HG03460 (cell line): ENCODE data around the gene IGFN1.
A peak's percentile ranks its signal among the peaks of the same experiment; 100 is the strongest.

ENCODE experiments used
- ATAC-seq: cut with Tn5 transposase; IDR thresholded peaks from one replicate; pipeline ENCODE4 v1.9.1; 2021; ENCODE audit not compliant: unreplicated experiment

Gene IGFN1

GRCh38 chr1:201190624-201191051, at the start of gene IGFN1:
TSS of gene IGFN1 (plus strand) at chr1:201190824. CDS start at chr1:201193294, 2,470 bp downstream.
- no peak for ATAC-seq

DNA sequence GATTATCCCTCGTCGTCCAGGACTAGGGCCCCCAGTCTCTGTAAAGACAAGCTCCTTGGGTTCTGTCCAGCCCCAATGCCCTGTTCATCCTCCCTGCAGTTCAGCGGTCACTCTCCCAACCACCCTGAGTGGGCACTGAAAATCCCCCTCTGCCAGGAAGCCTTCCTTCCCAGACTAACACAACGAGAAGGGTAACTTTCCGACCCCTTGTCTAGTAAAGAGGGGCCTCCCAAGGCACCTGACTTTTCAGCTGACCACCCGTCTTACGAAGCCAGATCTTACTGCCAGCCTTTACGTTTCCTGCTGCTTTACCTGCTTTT, 49.7 kb upstream of the IGFN1 start:
- no peak for ATAC-seq

GRCh38 chr1:201141418-201141817, 49.2 kb upstream of the IGFN1 start:
- ATAC-seq: no peak

GRCh38 chr1:201142011-201142848, 48.4 kb upstream of the IGFN1 start:
- ATAC-seq: no peak

DNA sequence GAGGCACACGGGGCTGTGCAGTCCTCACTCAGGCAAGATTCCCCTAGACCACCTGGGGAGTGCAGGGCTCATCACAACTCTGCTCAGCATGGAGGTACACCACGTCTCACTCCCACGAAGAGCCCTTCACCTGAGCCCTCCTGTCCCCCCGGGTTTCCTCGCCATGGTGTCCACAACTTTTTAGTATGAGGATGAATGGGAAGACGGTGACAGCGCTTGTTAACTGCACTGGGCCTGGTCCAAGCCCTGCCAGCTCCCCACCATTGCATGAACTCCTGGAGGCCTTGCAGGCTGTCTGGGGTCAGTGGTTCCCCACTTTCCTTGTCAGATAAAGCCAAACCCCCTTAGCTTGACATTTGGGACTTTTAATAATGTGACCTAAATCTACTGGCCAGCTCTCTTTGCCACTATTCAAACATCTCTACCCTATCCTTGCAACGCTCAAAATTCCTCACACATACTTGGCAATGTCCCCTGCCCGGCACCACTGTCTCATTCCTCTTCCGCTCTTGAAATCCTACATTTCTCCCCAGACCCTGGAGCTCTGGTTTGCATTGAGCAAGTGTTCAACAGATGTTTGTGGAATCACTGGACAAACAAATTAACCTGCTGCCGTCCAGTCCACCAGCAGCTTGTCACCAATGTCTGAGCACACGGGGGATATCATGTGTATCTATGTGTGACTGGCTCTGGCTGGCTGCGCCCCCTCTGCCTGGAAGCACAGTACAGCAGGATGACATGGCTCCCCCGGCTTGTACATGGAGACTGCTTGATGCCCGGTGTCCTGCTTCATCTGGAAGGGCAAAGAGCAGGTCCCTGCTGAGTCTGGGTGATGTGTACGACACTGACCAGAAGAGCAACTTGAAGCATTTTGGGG, 47.5 kb upstream of the IGFN1 start:
- no peak for ATAC-seq

GRCh38 chr1:201143726-201144635, 46.6 kb upstream of the IGFN1 start:
- no peak for ATAC-seq

GRCh38 chr1:201144701-201145100, 45.9 kb upstream of the IGFN1 start:
- no peak for ATAC-seq

DNA sequence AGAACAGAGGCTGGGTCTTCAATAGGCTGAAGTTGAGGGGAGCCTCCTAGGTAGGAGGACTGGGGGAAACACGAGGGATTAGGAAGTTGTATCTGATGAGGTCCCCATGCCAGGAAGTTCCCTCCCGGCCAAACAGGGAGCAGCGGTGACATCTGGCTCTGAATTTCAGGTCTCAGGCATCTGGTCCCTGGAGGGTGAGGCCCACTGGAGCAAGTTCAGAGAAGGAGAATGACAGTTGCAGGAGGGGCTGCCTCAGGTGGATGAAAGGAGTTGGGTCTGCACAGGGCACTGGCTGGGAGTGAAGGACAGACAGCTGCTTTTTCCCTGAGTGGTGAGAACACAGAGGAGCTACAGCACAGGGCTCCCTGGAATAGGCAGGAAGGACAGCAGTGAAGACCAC, 45.5 kb upstream of the IGFN1 start:
- ATAC-seq: no peak

- ATAC-seq: no peak
Observed at GRCh38 chr1:201145816-201146215, 44.8 kb upstream of the IGFN1 start.

DNA sequence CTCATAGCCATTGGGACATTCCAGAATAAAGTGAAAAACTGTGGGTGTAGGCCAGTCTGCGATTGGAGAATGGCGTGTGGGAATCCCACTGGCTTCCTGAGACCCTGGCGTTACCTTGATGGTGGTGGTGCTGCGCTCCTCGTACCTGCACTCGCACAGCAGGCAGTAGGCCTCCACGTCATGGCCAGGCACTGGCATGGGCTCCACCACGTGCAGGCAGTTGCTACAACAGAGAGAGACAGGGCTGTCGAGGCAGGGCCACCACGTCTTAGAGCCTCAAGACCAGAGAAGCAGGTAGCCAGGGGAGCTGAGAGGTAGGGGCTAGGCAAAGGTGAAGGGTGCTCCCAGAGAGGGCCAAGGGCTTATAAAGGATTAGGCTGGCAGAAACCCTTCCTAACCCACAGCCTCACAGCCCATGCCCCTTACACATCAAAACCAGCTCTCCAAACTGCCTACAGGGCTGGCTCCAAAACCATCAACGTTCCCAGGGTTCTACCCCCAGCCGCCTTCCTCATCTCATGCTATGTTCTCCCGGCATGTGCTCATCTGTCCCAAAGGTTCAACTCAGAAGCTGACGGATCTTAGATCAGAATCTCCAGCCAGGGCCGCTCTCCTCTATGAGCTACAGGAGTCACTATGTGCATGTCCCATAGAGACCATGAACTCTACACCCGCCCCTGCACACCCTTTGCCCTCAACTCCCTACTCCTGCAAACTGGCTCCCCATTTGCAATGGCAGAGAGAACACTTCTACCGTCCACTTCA, 43.8 kb upstream of the IGFN1 start:
- no peak for ATAC-seq

GRCh38 chr1:201147396-201148015, 43.1 kb upstream of the IGFN1 start:
- no peak for ATAC-seq

DNA sequence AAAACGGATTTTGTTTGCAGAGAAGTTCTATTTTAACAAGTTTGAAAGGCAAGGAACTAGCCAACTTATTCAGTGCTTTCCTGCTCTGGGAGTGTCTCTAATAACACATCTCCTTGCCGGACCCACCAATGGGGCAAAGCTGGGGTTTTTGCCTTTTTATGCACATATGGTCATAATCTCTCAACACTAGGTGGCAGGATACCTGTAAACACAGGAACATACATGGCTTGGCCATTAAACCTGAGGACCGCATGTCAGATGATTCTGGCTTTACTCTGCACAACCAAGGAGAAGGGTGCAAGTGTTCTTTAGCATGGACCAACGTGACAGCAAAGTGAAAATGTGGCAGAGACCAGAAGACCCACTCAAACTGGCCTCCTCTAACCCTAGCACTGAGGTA, 41.2 kb upstream of the IGFN1 start:
- ATAC-seq: no peak

DNA sequence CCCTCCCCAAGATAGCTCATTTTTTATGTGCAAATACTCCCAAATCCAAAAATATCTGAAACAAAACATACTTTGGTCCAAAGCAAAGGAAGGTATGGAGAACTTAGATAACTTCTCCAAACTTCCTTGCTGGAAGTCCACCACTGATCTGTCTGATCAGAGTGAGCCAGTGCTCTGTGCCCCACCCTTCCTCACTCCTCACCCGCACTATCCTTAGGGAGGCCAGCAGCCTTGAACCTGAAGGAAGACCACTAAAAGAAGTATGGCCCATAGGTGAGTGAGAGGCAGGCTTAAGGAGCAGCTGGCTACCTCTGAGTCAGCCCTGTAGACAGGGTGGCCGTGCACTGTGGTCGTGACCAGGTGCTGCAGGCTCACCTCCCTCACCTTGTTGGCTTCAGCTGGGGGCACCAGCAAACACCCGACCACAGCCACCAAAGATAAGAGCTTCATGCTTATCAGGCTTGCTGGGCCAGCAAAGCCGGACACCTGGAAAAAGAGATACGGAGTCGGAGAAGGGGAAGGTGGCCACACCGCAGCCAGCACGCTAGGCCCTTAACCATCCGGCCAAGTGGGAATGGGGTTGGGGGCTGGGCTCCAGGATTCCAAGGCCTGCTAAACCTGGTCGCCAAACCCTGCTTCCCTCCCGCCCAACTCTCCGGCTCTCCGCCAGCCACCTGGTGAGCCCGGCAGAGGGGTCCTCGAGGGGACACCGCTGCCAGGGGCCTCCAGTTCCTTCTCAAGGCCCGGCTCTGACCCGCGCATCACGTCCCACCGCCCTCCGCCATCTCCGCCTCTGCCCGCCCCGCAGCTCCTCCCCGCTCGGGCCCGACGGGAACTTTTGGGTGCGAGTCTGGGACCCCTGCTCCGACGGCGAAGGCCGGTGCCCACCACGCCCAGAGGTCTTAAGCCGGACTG, 36.9 kb upstream of the IGFN1 start:
- peak; percentile 70 for ATAC-seq

DNA sequence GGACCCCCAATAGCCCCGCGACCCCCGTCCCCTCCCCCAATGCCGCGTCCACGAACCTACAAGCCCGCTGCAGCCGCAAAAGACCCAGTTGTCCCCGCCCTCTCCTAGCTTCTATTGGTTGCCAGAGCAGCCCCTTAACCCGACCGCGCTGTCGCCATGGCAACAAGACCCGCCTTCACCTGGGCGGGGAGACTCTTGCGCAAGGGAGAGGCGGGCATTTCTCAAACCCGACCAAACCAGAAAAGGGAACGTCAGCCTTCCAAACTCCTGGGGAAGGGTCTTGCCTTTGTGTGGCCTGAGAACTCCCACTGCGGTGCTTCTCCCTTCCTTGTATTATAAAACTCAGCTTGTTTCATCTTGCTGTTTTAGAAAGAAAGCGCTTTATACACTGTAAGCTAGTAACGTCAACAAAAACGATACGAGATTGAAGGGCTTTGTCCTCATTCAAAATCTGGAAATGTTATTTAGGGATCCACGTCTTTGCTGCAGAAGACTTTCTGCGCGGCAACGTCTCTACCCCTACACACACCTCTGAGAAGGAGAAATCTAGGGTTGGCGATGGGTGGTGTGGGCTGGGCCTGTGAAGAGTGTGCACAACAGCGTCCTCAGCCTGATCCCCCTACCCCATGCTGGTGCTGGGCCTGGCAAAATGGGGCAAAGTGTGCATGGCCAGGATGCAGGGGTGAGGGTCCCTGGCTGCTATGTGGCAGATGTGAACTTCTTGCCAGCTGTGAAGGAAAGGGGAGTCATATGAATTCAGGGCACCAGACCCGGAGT, 36.0 kb upstream of the IGFN1 start, which contains the start of gene TMEM9:
Gene TMEM9 (minus strand): TSS at position 86 of the 777 bp plus-strand sequence. CDS start 551 bp downstream, outside the sequence.
- peak; percentile 98 for ATAC-seq

DNA sequence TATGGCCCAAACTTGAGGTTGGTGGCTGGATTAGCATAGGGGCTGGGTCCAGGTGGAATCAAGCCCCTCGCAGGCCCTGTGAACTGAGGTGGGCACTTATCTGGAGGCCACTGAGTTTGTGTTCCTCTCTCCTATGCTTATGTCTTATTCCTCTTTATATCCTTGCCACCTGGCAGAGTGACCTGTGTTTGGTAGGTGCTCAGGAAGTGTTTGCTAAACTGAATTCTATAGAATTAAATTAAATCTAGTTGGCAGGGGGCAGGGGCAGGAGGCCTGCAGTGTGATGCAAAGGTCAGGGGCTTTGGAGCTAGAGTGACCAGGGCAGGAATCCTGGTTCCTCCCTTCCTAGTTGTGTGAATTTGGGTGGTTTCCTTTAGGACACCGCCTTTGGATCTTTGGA, 35.3 kb upstream of the IGFN1 start:
- no peak for ATAC-seq

DNA sequence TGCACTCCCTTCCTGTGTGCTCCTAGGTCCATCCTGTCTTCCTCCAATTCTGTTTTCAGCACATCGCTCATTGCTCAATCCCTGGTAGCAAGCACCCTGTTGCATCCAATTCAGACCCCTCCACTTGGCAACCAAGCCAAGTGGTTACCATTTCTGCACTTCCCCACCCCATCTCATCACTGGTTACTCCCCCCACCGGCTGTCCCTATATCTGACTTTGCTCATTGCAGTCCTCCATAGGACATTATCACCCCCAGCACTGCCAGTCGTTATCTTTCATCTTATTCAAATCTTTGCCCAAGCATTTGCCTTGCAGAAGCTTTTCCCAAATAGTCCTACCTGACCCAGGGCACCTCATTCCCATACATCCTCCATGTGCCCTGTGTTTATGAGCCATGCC, 34.3 kb upstream of the IGFN1 start:
- no peak for ATAC-seq

DNA sequence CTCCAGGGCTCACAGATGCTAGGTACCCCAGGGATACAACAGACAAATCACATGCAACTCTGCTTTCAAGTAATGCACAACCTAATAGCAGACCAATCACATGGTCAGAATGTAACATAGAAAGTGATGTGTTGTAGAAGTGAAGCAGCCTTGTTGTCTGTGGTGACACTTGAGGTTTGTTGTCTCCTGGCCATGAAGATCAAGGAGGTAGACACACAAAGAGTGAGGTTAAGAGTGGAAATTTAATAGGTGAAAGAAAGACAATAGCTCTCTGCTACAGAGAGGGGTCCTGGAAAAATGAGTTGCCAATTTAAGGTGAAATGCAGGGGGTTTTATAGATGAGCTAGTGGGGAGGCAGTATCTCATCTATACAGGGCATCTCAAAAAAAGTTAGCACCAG, 33.8 kb upstream of the IGFN1 start:
- ATAC-seq: no peak

DNA sequence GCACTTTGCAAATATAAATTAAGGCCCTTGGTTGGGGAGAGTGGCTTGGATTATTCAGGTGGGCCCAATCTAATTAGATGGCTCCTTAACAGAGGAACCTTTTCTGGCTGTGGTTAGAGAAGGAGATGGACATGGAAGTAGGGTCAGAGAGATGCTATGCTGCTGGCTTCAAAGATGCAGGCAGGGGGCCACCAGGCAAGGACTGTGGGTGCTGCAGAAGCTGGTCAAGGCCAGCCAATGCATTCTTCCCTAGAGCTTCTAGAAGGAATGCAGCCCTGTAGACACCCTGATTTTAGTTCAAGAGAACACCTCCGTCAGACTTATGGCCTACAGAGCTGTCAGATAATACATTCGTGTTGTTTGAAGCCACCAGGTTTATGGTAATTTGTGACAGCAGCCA, 32.7 kb upstream of the IGFN1 start:
- ATAC-seq: no peak
